ENCODE results near the gene DAPK2.

GRCh38 chr15:64037966-64038365 lies 8.3 kb downstream of the DAPK2 start:
- no peak for TF ChIP-seq USF2 (IDR thresholded peaks at IDR 0.05; ENCODE audit: low read depth, low read length)
- TF ChIP-seq, protein P1, sequence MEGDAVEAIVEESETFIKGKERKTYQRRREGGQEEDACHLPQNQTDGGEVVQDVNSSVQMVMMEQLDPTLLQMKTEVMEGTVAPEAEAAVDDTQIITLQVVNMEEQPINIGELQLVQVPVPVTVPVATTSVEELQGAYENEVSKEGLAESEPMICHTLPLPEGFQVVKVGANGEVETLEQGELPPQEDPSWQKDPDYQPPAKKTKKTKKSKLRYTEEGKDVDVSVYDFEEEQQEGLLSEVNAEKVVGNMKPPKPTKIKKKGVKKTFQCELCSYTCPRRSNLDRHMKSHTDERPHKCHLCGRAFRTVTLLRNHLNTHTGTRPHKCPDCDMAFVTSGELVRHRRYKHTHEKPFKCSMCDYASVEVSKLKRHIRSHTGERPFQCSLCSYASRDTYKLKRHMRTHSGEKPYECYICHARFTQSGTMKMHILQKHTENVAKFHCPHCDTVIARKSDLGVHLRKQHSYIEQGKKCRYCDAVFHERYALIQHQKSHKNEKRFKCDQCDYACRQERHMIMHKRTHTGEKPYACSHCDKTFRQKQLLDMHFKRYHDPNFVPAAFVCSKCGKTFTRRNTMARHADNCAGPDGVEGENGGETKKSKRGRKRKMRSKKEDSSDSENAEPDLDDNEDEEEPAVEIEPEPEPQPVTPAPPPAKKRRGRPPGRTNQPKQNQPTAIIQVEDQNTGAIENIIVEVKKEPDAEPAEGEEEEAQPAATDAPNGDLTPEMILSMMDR (conservative IDR thresholded peaks at IDR 0.05; ENCODE audit: low read depth, low read length), result no peak
- no peak for TF ChIP-seq RCOR1 (IDR thresholded peaks at IDR 0.05; ENCODE audit: insufficient replicate concordance, low read length)
- TF ChIP-seq POLR2A (IDR thresholded peaks at IDR 0.05; ENCODE audit: low read depth, low read length), result no peak
- no peak for TF ChIP-seq SMC3 (IDR thresholded peaks at IDR 0.05; ENCODE audit: low read depth, low read length)
- TF ChIP-seq RAD21 (IDR thresholded peaks at IDR 0.05; ENCODE audit: low read length), result no peak
